Activated T-cell treated with anti-CD3 and anti-CD28 coated beads for 48 hours (primary cell): ENCODE results near the gene MAP3K21.

Experiments
- DNase-seq: peaks from one replicate; pipeline ENCODE4 v3.0.0-alpha.2; 2020; ENCODE audit warnings: low read depth

Gene MAP3K21

GRCh38 chr1:233327651-233328141 is at the start of gene MAP3K21:
Gene MAP3K21, plus strand, starts transcription at chr1:233327724. Its CDS starts 305 bp downstream, at chr1:233328029.
- no peak for DNase-seq

GRCh38 chr1:233278631-233279030 is 48.9 kb upstream of the MAP3K21 start:
- DNase-seq = no peak

GRCh38 chr1:233279971-233280370 is 47.6 kb upstream of the MAP3K21 start:
- no peak for DNase-seq

GRCh38 chr1:233281711-233282581 is 45.6 kb upstream of the MAP3K21 start:
- DNase-seq = no peak

- no peak for DNase-seq
Measured at GRCh38 chr1:233282582-233282886, 45.0 kb upstream of the MAP3K21 start.

GRCh38 chr1:233289676-233290075 is 37.8 kb upstream of the MAP3K21 start:
- no peak for DNase-seq

GRCh38 chr1:233290396-233291034 is 37.0 kb upstream of the MAP3K21 start:
- DNase-seq = no peak

GRCh38 chr1:233293556-233294446 is 33.7 kb upstream of the MAP3K21 start:
- no peak for DNase-seq

GRCh38 chr1:233294913-233295236 is 32.6 kb upstream of the MAP3K21 start:
- DNase-seq = peak; percentile 16

- DNase-seq = peak; percentile 54
Measured at GRCh38 chr1:233295237-233295974, 32.1 kb upstream of the MAP3K21 start, which contains the start of gene PCNX2. Gene PCNX2, minus strand, starts transcription at chr1:233295725. Its CDS starts 247 bp downstream, at chr1:233295478.

- no peak for DNase-seq
Measured at GRCh38 chr1:233295975-233296322, 31.6 kb upstream of the MAP3K21 start.

GRCh38 chr1:233299450-233299849 is 28.1 kb upstream of the MAP3K21 start:
- no peak for DNase-seq

GRCh38 chr1:233300326-233300725 is 27.2 kb upstream of the MAP3K21 start:
- DNase-seq = no peak

- no peak for DNase-seq
Measured at GRCh38 chr1:233304489-233305102, 22.9 kb upstream of the MAP3K21 start.

- DNase-seq = no peak
Measured at GRCh38 chr1:233313434-233314155, 13.9 kb upstream of the MAP3K21 start.

- no peak for DNase-seq
Measured at GRCh38 chr1:233315718-233316301, 11.7 kb upstream of the MAP3K21 start.

- DNase-seq = no peak
Measured at GRCh38 chr1:233316473-233316872, 11.1 kb upstream of the MAP3K21 start.

- DNase-seq = no peak
Measured at GRCh38 chr1:233319272-233319671, 8.3 kb upstream of the MAP3K21 start.

- no peak for DNase-seq
Measured at GRCh38 chr1:233320023-233320422, 7.5 kb upstream of the MAP3K21 start.

GRCh38 chr1:233323718-233324117 is 3.8 kb upstream of the MAP3K21 start:
- no peak for DNase-seq
